H9 (cell line): ENCODE data around the gene AMBRA1. TPM values are rescaled to one million over a fixed set of nuclear protein-coding genes. Genes with fewer than 3 reads are reported as not detected.

Experiments used
- DNase-seq: peaks from one replicate; pipeline ENCODE4 v3.0.0-alpha.2; 2017
- H2AFZ ChIP-seq: one replicate; pipeline ENCODE4 v1.6.1; 2013; ENCODE audit warnings: mild to moderate bottlenecking, low read length, control low read depth, moderate library complexity
- H2AK5ac ChIP-seq: 2 replicates; pipeline ENCODE4 v1.6.1; 2013; ENCODE audit warnings: low read length, control low read depth, mixed read lengths; ENCODE audit not compliant: insufficient read length
- H2BK120ac ChIP-seq: one replicate; pipeline ENCODE4 v1.6.1; 2013; ENCODE audit warnings: low read depth, mild to moderate bottlenecking, low read length, control low read depth, inconsistent platforms; ENCODE audit not compliant: poor library complexity, severe bottlenecking
- H2BK12ac ChIP-seq: 2 replicates; pipeline ENCODE4 v1.6.1; 2013; ENCODE audit warnings: low read length, control low read depth, mixed read lengths, low read depth; ENCODE audit not compliant: insufficient read length
- H2BK15ac ChIP-seq: 2 replicates; pipeline ENCODE4 v1.6.1; 2013; ENCODE audit warnings: low read depth, low read length, control low read depth
- H2BK20ac ChIP-seq: one replicate; pipeline ENCODE4 v1.6.1; 2013; ENCODE audit warnings: low read depth, mild to moderate bottlenecking, low read length, control low read depth, inconsistent platforms; ENCODE audit not compliant: poor library complexity, severe bottlenecking
- H2BK5ac ChIP-seq: 2 replicates; pipeline ENCODE4 v1.6.1; 2013; ENCODE audit warnings: low read length, control low read depth, mixed read lengths; ENCODE audit not compliant: insufficient read length
- H3K14ac ChIP-seq: 2 replicates; pipeline ENCODE4 v1.6.1; 2013; ENCODE audit warnings: low read length, control low read depth; ENCODE audit not compliant: insufficient read depth
- H3K18ac ChIP-seq: 2 replicates; pipeline ENCODE4 v1.6.1; 2013; ENCODE audit warnings: low read depth, mild to moderate bottlenecking, mixed read lengths, low read length, control low read depth; ENCODE audit not compliant: insufficient read length
- H3K23ac ChIP-seq: 2 replicates; pipeline ENCODE4 v1.6.1; 2013; ENCODE audit warnings: low read length, control low read depth, mixed read lengths, low read depth; ENCODE audit not compliant: insufficient read length
- H3K23me2 ChIP-seq: 2 replicates; pipeline ENCODE4 v1.6.1; 2013; ENCODE audit warnings: low read depth, mild to moderate bottlenecking, mixed read lengths, low read length, control low read depth; ENCODE audit not compliant: insufficient read length, poor library complexity, severe bottlenecking
- H3K27ac ChIP-seq: 2 replicates; pipeline ENCODE4 v1.5.1; 2013; ENCODE audit warnings: low read length, control low read depth, mixed read lengths, low read depth; ENCODE audit not compliant: insufficient read length
- H3K27me3 ChIP-seq: 2 replicates; pipeline ENCODE4 v1.6.1; 2013; ENCODE audit warnings: low read length, control low read depth, inconsistent platforms; ENCODE audit not compliant: insufficient read depth
- H3K4ac ChIP-seq: 2 replicates; pipeline ENCODE4 v1.6.1; 2013; ENCODE audit warnings: low read depth, mild to moderate bottlenecking, control low read depth, inconsistent platforms, low read length, moderate library complexity
- H3K4me1 ChIP-seq: 2 replicates; pipeline ENCODE4 v1.6.1; 2013; ENCODE audit warnings: low read length, control low read depth, inconsistent platforms; ENCODE audit not compliant: insufficient read depth
- H3K4me2 ChIP-seq: 2 replicates; pipeline ENCODE4 v1.6.1; 2013; ENCODE audit warnings: low read length, control low read depth, mixed read lengths; ENCODE audit not compliant: insufficient read length, insufficient read depth
- H3K56ac ChIP-seq: 2 replicates; pipeline ENCODE4 v1.6.1; 2013; ENCODE audit warnings: low read depth, mild to moderate bottlenecking, mixed read lengths, low read length, control low read depth; ENCODE audit not compliant: insufficient read length
- H3K79me1 ChIP-seq: 2 replicates; pipeline ENCODE4 v1.6.1; 2013; ENCODE audit warnings: low read depth, mild to moderate bottlenecking, moderate library complexity, low read length, control low read depth, inconsistent platforms; ENCODE audit not compliant: insufficient read depth, poor library complexity, severe bottlenecking
- H3K79me2 ChIP-seq: 2 replicates; pipeline ENCODE4 v1.6.1; 2013; ENCODE audit warnings: low read length, control low read depth, inconsistent platforms; ENCODE audit not compliant: insufficient read depth
- H3K9ac ChIP-seq: 2 replicates; pipeline ENCODE4 v1.6.1; 2013; ENCODE audit warnings: low read length, control low read depth, mixed read lengths; ENCODE audit not compliant: insufficient read length; ENCODE audit errors: extremely low read depth
- H3K9me3 ChIP-seq: one replicate; pipeline ENCODE4 v1.6.1; 2013; ENCODE audit warnings: low read depth, low read length, inconsistent platforms; ENCODE audit not compliant: control insufficient read depth
- H3T11ph ChIP-seq: one replicate; pipeline ENCODE4 v1.6.1; 2013; ENCODE audit warnings: mild to moderate bottlenecking, low read length, control low read depth, inconsistent platforms
- H4K20me1 ChIP-seq: one replicate; pipeline ENCODE4 v1.6.1; 2013; ENCODE audit not compliant: control insufficient read depth, insufficient read length, insufficient read depth
- H4K5ac ChIP-seq: 2 replicates; pipeline ENCODE4 v1.6.1; 2013; ENCODE audit warnings: low read depth, mild to moderate bottlenecking, mixed read lengths, low read length, control low read depth; ENCODE audit not compliant: insufficient read length
- H4K8ac ChIP-seq: replicated peaks from 2 replicates; pipeline ENCODE4 v1.6.1; 2013; ENCODE audit warnings: low read length, control low read depth, mixed read lengths, low read depth; ENCODE audit not compliant: insufficient read length
- H4K91ac ChIP-seq: 2 replicates; pipeline ENCODE4 v1.6.1; 2013; ENCODE audit warnings: low read depth, mild to moderate bottlenecking, moderate library complexity, mixed read lengths, low read length, control low read depth; ENCODE audit not compliant: insufficient read length
- H3K27ac Mint-ChIP-seq, 3 experiments: 2 replicates in 2 of 3; 3 replicates in 1 of 3; pipeline ENCODE4 v1.8.0; 2020 to 2021; ENCODE audit warnings: mixed read lengths in 3 of 3, mild to moderate bottlenecking in 1 of 3, moderate library complexity in 1 of 3
- H3K27me3 Mint-ChIP-seq: 2 replicates; pipeline ENCODE4 v1.8.0; 2021; ENCODE audit warnings: low read depth, mild to moderate bottlenecking, moderate library complexity, mixed read lengths
- H3K36me3 Mint-ChIP-seq, 3 experiments: 2 replicates in 2 of 3; 3 replicates in 1 of 3; pipeline ENCODE4 v1.8.0; 2020 to 2021; ENCODE audit warnings: low read depth in 3 of 3, mixed read lengths in 3 of 3; ENCODE audit not compliant: insufficient read depth in 1 of 3
- H3K4me1 Mint-ChIP-seq, 2 experiments: 2 replicates each; pipeline ENCODE4 v1.8.0; 2020; ENCODE audit warnings: mixed read lengths in 2 of 2
- H3K4me3 Mint-ChIP-seq, 2 experiments: 2 replicates in 1 of 2; 3 replicates in 1 of 2; pipeline ENCODE4 v1.8.0; 2020 to 2021; ENCODE audit warnings: mild to moderate bottlenecking in 2 of 2, mixed read lengths in 2 of 2, moderate library complexity in 1 of 2
- H3K9me3 Mint-ChIP-seq, 2 experiments: 2 replicates in 1 of 2; 3 replicates in 1 of 2; pipeline ENCODE4 v1.8.0; 2020; ENCODE audit warnings: mild to moderate bottlenecking in 2 of 2, mixed read lengths in 2 of 2, moderate library complexity in 1 of 2
- WGBS: extraction: QIAGEN DNeasy Blood & Tissue Kit; methylation state at CpG from one replicate; pipeline ENCODE4 v1.1.7; 2013; ENCODE audit warnings: missing lambda C conversion rate, low lambda C conversion rate, mixed read lengths; ENCODE audit not compliant: insufficient read length; ENCODE audit errors: extremely low coverage; 5-methylcytosine and 5-hydroxymethylcytosine counted together
- total RNA-seq: library from RNA; stranded (reverse); gene quantifications from 2 replicates; pipeline ENCODE4 v1.2.1, GENCODE V29; 2021
- TF ChIP-seq, protein P1 (sequence below): fragments of 200-600 bp; sonication (generic); conservative IDR thresholded peaks from 3 replicates; pipeline ENCODE4 v1.8.0; 2021; ENCODE audit warnings: antibody characterized with exemption, mild to moderate bottlenecking

Gene AMBRA1
- total RNA-seq, 1 experiment from 2014 or later = 37.5 TPM

DNA sequence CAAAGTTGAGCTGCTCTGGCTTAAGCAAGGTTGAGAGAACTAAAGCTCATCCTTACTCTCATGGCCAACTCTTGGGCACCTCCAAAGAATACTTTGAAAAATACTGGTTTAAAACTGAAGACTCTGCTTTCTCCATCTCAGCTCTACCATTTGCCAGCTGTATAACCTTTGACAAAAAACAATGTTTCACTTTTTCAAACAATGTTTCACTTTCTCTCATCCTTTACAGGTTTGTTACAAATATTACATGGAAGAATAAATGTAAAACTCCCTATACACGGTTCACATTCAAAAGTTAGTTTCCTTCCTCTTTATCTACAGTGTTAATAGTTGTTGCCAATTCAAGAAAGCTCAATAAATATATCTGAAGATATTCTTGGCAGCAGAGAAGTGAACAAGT is 19.2 kb downstream of the AMBRA1 start:
- Histone ChIP-seq H4K91ac (no peak overlapping the region), H3K79me2 (peaks cover 3% of the 10 kb centered on the region; the same call in 1 of the 2 replicates), H3K4me2 (no peak overlapping the region), H2BK5ac (no peak overlapping the region), H3K9ac (no peak overlapping the region), H2BK12ac (no peak overlapping the region), H3K4me1 (no peaks in the 10 kb centered on the region), H4K8ac (no peak overlapping the region), H2AFZ (no peak overlapping the region), H4K5ac (no peak overlapping the region), H2AK5ac (no peak overlapping the region), H3K27me3 (no peaks in the 10 kb centered on the region), H3K23ac (no peak overlapping the region), H3K23me2 (no peaks in the 10 kb centered on the region), H4K20me1 (no peaks in the 10 kb centered on the region), H3K18ac (no peak overlapping the region), H3K56ac (no peak overlapping the region), H2BK120ac (no peak overlapping the region), H3K27ac (no peak overlapping the region), H3K79me1 (peaks cover 5% of the 10 kb centered on the region), H3K4ac (no peak overlapping the region), H3K9me3 (no peaks in the 10 kb centered on the region), H2BK20ac (no peak overlapping the region), H3K14ac (no peak overlapping the region), H3T11ph (no peak overlapping the region), H2BK15ac (no peak overlapping the region)
- H3K4me1 Mint-ChIP-seq = no peaks in the 10 kb centered on the region
- peaks cover 7 to 10% (median 8%) of the 10 kb centered on the region in 3 experiments; a peak in 6 of 7 replicates for H3K36me3 Mint-ChIP-seq
- H3K9me3 Mint-ChIP-seq = peaks cover 4 to 6% of the 10 kb centered on the region in 2 experiments; a peak in 2 of 5 replicates
- H3K27ac Mint-ChIP-seq = no peak overlapping the region
- TF ChIP-seq, protein P1, sequence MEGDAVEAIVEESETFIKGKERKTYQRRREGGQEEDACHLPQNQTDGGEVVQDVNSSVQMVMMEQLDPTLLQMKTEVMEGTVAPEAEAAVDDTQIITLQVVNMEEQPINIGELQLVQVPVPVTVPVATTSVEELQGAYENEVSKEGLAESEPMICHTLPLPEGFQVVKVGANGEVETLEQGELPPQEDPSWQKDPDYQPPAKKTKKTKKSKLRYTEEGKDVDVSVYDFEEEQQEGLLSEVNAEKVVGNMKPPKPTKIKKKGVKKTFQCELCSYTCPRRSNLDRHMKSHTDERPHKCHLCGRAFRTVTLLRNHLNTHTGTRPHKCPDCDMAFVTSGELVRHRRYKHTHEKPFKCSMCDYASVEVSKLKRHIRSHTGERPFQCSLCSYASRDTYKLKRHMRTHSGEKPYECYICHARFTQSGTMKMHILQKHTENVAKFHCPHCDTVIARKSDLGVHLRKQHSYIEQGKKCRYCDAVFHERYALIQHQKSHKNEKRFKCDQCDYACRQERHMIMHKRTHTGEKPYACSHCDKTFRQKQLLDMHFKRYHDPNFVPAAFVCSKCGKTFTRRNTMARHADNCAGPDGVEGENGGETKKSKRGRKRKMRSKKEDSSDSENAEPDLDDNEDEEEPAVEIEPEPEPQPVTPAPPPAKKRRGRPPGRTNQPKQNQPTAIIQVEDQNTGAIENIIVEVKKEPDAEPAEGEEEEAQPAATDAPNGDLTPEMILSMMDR = no peak
- no CpG with 5 or more reads among the region's 1 CpG for WGBS
- H3K4me3 Mint-ChIP-seq = no peak overlapping the region
- no peak for DNase-seq
- no peaks in the 10 kb centered on the region for H3K27me3 Mint-ChIP-seq
